ENCODE data around the gene RASGRF1. TPM values are rescaled to one million over a fixed set of nuclear protein-coding genes. Genes with fewer than 3 reads are reported as not detected.

Gene RASGRF1
- total RNA-seq, 2 experiments from 2014 or later = not detected

DNA sequence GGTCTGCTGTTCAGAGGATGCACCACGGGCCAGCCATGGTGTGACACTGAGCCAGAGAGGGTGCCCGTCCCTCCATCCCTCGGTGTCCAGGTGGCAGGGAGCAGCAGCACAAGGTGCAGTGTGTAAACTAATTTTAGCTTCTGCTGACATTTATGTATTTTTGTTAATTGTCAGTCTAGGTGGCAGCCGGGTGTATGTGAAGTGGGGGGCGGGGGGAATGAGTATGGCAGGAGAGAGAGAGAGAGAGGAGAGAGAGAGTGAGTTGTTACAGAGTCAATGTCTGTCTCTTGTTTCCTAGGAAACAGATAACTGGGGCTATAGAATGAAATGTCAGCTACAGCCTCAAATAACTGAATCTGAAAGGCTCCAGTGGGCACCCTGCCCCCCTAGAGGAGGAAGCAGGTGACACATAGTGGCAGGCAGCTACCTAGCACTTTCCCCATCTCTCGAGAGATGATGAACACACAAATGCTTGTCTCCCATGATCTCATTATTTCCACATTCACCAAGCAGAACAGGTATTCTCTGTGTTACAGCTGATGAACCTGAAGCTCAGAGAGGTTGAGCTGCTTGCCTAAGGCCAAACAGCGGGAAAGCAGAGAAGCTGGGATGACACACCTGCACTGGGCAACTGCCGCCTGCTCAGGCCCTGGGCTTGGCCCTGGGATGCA, 24.7 kb downstream of the RASGRF1 start:
- no peaks in the 10 kb centered on the region for H3K9me3 ChIP-seq (ENCODE audit: control insufficient read depth in 1 of 2, insufficient read depth in 1 of 2, low read length in 2 of 2)
- TF ChIP-seq, protein P1, sequence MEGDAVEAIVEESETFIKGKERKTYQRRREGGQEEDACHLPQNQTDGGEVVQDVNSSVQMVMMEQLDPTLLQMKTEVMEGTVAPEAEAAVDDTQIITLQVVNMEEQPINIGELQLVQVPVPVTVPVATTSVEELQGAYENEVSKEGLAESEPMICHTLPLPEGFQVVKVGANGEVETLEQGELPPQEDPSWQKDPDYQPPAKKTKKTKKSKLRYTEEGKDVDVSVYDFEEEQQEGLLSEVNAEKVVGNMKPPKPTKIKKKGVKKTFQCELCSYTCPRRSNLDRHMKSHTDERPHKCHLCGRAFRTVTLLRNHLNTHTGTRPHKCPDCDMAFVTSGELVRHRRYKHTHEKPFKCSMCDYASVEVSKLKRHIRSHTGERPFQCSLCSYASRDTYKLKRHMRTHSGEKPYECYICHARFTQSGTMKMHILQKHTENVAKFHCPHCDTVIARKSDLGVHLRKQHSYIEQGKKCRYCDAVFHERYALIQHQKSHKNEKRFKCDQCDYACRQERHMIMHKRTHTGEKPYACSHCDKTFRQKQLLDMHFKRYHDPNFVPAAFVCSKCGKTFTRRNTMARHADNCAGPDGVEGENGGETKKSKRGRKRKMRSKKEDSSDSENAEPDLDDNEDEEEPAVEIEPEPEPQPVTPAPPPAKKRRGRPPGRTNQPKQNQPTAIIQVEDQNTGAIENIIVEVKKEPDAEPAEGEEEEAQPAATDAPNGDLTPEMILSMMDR (IDR thresholded peaks at IDR 0.05) = no peak
- peaks cover 0 to 2% of the 10 kb centered on the region in 2 experiments for H3K27me3 ChIP-seq (ENCODE audit: control insufficient read depth in 1 of 2, insufficient read depth in 2 of 2, low read length in 2 of 2)
- intact Hi-C loops (cut with DNase I, micrococcal nuclease) = no loop called here
- ATAC-seq (ENCODE audit: poor library complexity) (no peak), DNase-seq (no peak)
- Mint-ChIP-seq H3K36me3 (ENCODE audit: low read depth) (no peaks in the 10 kb centered on the region), H3K27ac (no peak overlapping the region), H3K4me1 (ENCODE audit: low read depth) (no peaks in the 10 kb centered on the region), H3K4me3 (no peak overlapping the region), H3K9me3 (no peaks in the 10 kb centered on the region), H3K27me3 (peaks cover 9% of the 10 kb centered on the region)
- H3K27ac ChIP-seq (ENCODE audit: low read depth in 1 of 2, low read length in 2 of 2) = no peak overlapping the region
- no peak overlapping the region for H3K4me3 ChIP-seq (ENCODE audit: low read length)
- ChIA-PET CTCF (no interaction called here), POLR2A (no interaction called here)
- H3K4me1 ChIP-seq (ENCODE audit: insufficient read depth, low read length) = no peaks in the 10 kb centered on the region
- H3K36me3 ChIP-seq (ENCODE audit: insufficient read depth, low read length) = no peaks in the 10 kb centered on the region

DNA sequence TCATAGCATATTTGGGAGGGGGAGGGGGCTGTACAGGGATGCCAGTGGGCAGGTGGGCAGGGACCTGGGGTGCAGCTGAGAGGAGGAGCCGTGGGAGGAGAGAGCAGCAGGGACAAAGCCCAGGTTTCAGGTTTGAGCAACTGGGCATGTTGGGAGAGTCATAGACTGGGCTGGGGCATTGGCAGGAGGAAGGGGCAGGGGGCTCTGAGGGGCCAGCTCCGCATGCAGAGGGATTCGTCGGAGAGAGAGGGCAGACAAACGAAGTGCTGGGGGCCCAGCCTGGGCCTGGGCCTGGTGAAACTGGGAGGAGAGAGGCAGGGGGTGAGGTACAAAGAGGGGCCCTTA, 25.2 kb downstream of the RASGRF1 start:
- Mint-ChIP-seq H3K4me3 (no peak overlapping the region), H3K9me3 (no peaks in the 10 kb centered on the region), H3K27me3 (peaks cover 9% of the 10 kb centered on the region), H3K27ac (no peak overlapping the region), H3K4me1 (ENCODE audit: low read depth) (no peaks in the 10 kb centered on the region), H3K36me3 (ENCODE audit: low read depth) (no peaks in the 10 kb centered on the region)
- intact Hi-C loops (cut with DNase I, micrococcal nuclease) = no loop called here
- CTCF ChIA-PET = no interaction called here
- TF ChIP-seq, protein P1 (IDR thresholded peaks at IDR 0.05) = no peak
- no peaks in the 10 kb centered on the region for H3K4me1 ChIP-seq (ENCODE audit: insufficient read depth, low read length)
- no peaks in the 10 kb centered on the region for H3K9me3 ChIP-seq (ENCODE audit: control insufficient read depth in 1 of 2, insufficient read depth in 1 of 2, low read length in 2 of 2)
- H3K27me3 ChIP-seq (ENCODE audit: control insufficient read depth in 1 of 2, insufficient read depth in 2 of 2, low read length in 2 of 2) = peaks cover 0 to 3% of the 10 kb centered on the region in 2 experiments
- POLR2A ChIA-PET = no interaction called here
- H3K4me3 ChIP-seq (ENCODE audit: low read length) = no peak overlapping the region
- DNase-seq (no peak), ATAC-seq (ENCODE audit: poor library complexity) (no peak)
- no peak overlapping the region for H3K27ac ChIP-seq (ENCODE audit: low read depth in 1 of 2, low read length in 2 of 2)
- no peaks in the 10 kb centered on the region for H3K36me3 ChIP-seq (ENCODE audit: insufficient read depth, low read length)

DNA sequence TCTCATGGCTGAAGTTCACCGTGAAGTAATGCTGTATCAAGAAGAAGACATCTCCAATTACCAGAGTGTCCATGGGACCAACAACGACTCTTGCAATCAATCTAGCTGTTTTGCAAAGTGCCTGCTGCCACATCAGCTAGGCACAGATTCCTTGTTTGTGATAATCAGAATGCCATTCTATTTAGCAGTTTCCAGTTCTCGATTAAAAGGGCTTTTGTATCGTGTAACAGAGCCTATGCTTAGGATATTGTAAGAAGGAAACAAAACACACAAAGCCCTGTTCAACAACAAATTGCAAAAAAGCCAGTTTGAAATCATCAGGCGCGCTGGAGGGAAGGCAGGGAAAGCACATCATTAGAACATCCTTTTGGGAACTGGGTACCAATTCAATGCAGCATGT, 26.1 kb downstream of the RASGRF1 start:
- Histone ChIP-seq H3K36me3 (ENCODE audit: insufficient read depth, low read length) (no peaks in the 10 kb centered on the region), H3K4me1 (ENCODE audit: insufficient read depth, low read length) (no peaks in the 10 kb centered on the region), H3K9me3 (ENCODE audit: control insufficient read depth in 1 of 2, insufficient read depth in 1 of 2, low read length in 2 of 2) (no peaks in the 10 kb centered on the region), H3K4me3 (ENCODE audit: low read length) (no peak overlapping the region), H3K27ac (ENCODE audit: low read depth in 1 of 2, low read length in 2 of 2) (no peak overlapping the region), H3K27me3 (ENCODE audit: control insufficient read depth in 1 of 2, insufficient read depth in 2 of 2, low read length in 2 of 2) (peaks cover 0 to 3% of the 10 kb centered on the region in 2 experiments)
- ChIA-PET CTCF (no interaction called here), POLR2A (no interaction called here)
- Mint-ChIP-seq H3K36me3 (ENCODE audit: low read depth) (no peaks in the 10 kb centered on the region), H3K4me3 (no peak overlapping the region), H3K27me3 (peaks cover 9% of the 10 kb centered on the region), H3K4me1 (ENCODE audit: low read depth) (no peaks in the 10 kb centered on the region), H3K27ac (no peak overlapping the region), H3K9me3 (no peaks in the 10 kb centered on the region)
- TF ChIP-seq, protein P1 (IDR thresholded peaks at IDR 0.05) = no peak
- no peak for DNase-seq
- ATAC-seq (ENCODE audit: poor library complexity) = no peak
- intact Hi-C loops (cut with DNase I, micrococcal nuclease) = no loop called here
